Heart left ventricle (tissue), 13 donors: ENCODE measurements around the gene STARD3NL.

Source experiments
- POLR2A ChIP-seq, 2 donors: fragments of 450-650 bp; IDR thresholded peaks; one replicate each; pipeline ENCODE4 v1.6.1; 2017; ENCODE audit warnings: antibody characterized with exemption in 2 of 2, mild to moderate bottlenecking in 2 of 2, moderate library complexity in 2 of 2
- TF ChIP-seq, protein P1 (sequence below), 12 donors: fragments of 200-600 bp; sonication (generic) in 4 of 12; IDR thresholded peaks; one replicate each; pipeline versions ENCODE4 v1.5.0 to v1.8.0; 2018 to 2022; ENCODE audit warnings: antibody characterized with exemption in 12 of 12, mild to moderate bottlenecking in 5 of 12
- donor health status: ischemic (EF 13 %, LVEDD 7.1; RV severe dilation, severe dysfunction).
- donor health status: DM: no; HTN: yes; CAD: no.
- donor health status: DM: no; HTN: no; CAD: no.
- donor health status: ischemic (EF 25% LVEDD 6.9; RV normal size, moderate dysfunction).
- donor health status: ischemic (EF 25% LVEDD 5.7; RV mildly dilated, moderate dysfunction).
- donor health status: ischemic (EF 35%, LVEDD 5.7; RV mildly dilated, moderate dysfunction).
- donor health status: nonischemic (EF 11% LVEDD 7.7; RV severe dilation, severe dysfunction).
- donor health status: DM: yes; HTN: yes; CAD: no.
- donor health status: PGD.
- donor health status: ischemic (EF 29% LVEDD 5.4; RV normal size, mild dysfunction).
- donor health status: nonischemic (EF 23%, LVEDD 6.1; RV moderate dilation, normal function).

DNA sequence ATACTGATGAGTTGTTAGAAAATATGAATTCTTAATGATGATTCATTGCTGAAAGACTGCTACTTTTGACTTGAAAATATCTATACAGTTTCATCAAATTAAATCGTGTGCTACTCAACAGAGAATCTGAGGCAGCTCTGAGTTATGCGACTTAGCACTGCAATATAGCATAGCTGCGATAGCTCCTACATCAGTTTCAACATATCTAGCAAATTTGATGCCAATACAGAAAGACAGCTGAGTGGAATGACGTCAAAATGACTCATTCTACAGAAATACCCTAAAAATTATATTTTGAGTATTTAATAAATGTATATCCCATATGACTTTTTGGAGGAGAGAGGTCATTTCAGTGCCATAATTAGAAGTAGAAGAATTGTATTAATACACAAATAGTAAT lies 96.4 kb downstream of the STARD3NL start:
- TF ChIP-seq, protein P1, sequence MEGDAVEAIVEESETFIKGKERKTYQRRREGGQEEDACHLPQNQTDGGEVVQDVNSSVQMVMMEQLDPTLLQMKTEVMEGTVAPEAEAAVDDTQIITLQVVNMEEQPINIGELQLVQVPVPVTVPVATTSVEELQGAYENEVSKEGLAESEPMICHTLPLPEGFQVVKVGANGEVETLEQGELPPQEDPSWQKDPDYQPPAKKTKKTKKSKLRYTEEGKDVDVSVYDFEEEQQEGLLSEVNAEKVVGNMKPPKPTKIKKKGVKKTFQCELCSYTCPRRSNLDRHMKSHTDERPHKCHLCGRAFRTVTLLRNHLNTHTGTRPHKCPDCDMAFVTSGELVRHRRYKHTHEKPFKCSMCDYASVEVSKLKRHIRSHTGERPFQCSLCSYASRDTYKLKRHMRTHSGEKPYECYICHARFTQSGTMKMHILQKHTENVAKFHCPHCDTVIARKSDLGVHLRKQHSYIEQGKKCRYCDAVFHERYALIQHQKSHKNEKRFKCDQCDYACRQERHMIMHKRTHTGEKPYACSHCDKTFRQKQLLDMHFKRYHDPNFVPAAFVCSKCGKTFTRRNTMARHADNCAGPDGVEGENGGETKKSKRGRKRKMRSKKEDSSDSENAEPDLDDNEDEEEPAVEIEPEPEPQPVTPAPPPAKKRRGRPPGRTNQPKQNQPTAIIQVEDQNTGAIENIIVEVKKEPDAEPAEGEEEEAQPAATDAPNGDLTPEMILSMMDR (IDR thresholded peaks at IDR 0.05) = no peak
- TF ChIP-seq POLR2A (IDR thresholded peaks at IDR 0.05) = no peak
